ENCODE results near the gene TIE1.

The TIE1 gene

GRCh38 chr1:43338001-43338400 lies 37.2 kb downstream of the TIE1 start:
- no peak for DNase-seq (ENCODE audit: low read depth)

GRCh38 chr1:43339584-43340232 lies 38.9 kb downstream of the TIE1 start:
- no peak for DNase-seq (ENCODE audit: low read depth)

GRCh38 chr1:43340559-43340958 lies 39.8 kb downstream of the TIE1 start:
- no peak for DNase-seq (ENCODE audit: low read depth)

GRCh38 chr1:43344267-43344850 lies 43.6 kb downstream of the TIE1 start:
- DNase-seq (ENCODE audit: low read depth) = no peak

- no peak for DNase-seq (ENCODE audit: low read depth)
Measured at GRCh38 chr1:43345120-43345519, 44.3 kb downstream of the TIE1 start.

- no peak for DNase-seq (ENCODE audit: low read depth)
Measured at GRCh38 chr1:43346636-43347035, 45.9 kb downstream of the TIE1 start.

- no peak for DNase-seq (ENCODE audit: low read depth)
Measured at GRCh38 chr1:43348343-43348808, 47.6 kb downstream of the TIE1 start.

- DNase-seq (ENCODE audit: low read depth) = no peak
Measured at GRCh38 chr1:43348809-43349593, 48.2 kb downstream of the TIE1 start.

- DNase-seq (ENCODE audit: low read depth) = no peak
Measured at GRCh38 chr1:43349594-43350306, 49.0 kb downstream of the TIE1 start.

GRCh38 chr1:43350976-43351375 lies 50.2 kb downstream of the TIE1 start:
- DNase-seq (ENCODE audit: low read depth) = no peak

- DNase-seq (ENCODE audit: low read depth) = no peak
Measured at GRCh38 chr1:43351421-43352350, 50.9 kb downstream of the TIE1 start.

GRCh38 chr1:43352351-43352705 lies 51.5 kb downstream of the TIE1 start:
- no peak for DNase-seq (ENCODE audit: low read depth)

- no peak for DNase-seq (ENCODE audit: low read depth)
Measured at GRCh38 chr1:43352881-43353280, 52.1 kb downstream of the TIE1 start.

GRCh38 chr1:43354471-43354870 lies 53.7 kb downstream of the TIE1 start:
- no peak for DNase-seq (ENCODE audit: low read depth)

GRCh38 chr1:43354936-43355335 lies 54.2 kb downstream of the TIE1 start:
- DNase-seq (ENCODE audit: low read depth) = no peak

- DNase-seq (ENCODE audit: low read depth) = no peak
Measured at GRCh38 chr1:43357251-43357650, 56.5 kb downstream of the TIE1 start.

GRCh38 chr1:43358121-43358745 lies 57.5 kb downstream of the TIE1 start:
- no peak for DNase-seq (ENCODE audit: low read depth)

GRCh38 chr1:43358746-43359693 lies 58.2 kb downstream of the TIE1 start, which contains the start of gene CDC20:
CDC20 (plus strand) TSS chr1:43358981; CDS start chr1:43359216, 235 bp downstream.
- peak; percentile 97 for DNase-seq (ENCODE audit: low read depth)

GRCh38 chr1:43359696-43360095 lies 58.9 kb downstream of the TIE1 start:
- no peak for DNase-seq (ENCODE audit: low read depth)

GRCh38 chr1:43360616-43361015 lies 59.8 kb downstream of the TIE1 start:
- DNase-seq (ENCODE audit: low read depth) = no peak
